GM21381 (cell line): ENCODE measurements around the gene COL1A2.

Source experiments
- ATAC-seq: cut with Tn5 transposase; IDR thresholded peaks from one replicate; pipeline ENCODE4 v1.9.1; 2021; ENCODE audit warnings: mild to moderate bottlenecking, moderate library complexity; ENCODE audit not compliant: unreplicated experiment

COL1A2 gene

GRCh38 chr7:94394437-94395140, at the start of gene COL1A2:
Gene COL1A2 (plus strand): TSS chr7:94394895. CDS start chr7:94395032, 137 bp downstream.
- no peak for ATAC-seq

GRCh38 chr7:94345907-94346306, 48.8 kb upstream of the COL1A2 start:
- no peak for ATAC-seq

- ATAC-seq: no peak
Observed at GRCh38 chr7:94348142-94348541, 46.6 kb upstream of the COL1A2 start.

- ATAC-seq: no peak
Observed at GRCh38 chr7:94350734-94351133, 44.0 kb upstream of the COL1A2 start.

GRCh38 chr7:94351703-94352102, 43.0 kb upstream of the COL1A2 start:
- ATAC-seq: no peak

- no peak for ATAC-seq
Observed at GRCh38 chr7:94352887-94353286, 41.8 kb upstream of the COL1A2 start.

- ATAC-seq: no peak
Observed at GRCh38 chr7:94354953-94355352, 39.7 kb upstream of the COL1A2 start.

- ATAC-seq: no peak
Observed at GRCh38 chr7:94355454-94355853, 39.2 kb upstream of the COL1A2 start.

- no peak for ATAC-seq
Observed at GRCh38 chr7:94357076-94357475, 37.6 kb upstream of the COL1A2 start.

- no peak for ATAC-seq
Observed at GRCh38 chr7:94360926-94361325, 33.8 kb upstream of the COL1A2 start.

- ATAC-seq: no peak
Observed at GRCh38 chr7:94362276-94362675, 32.4 kb upstream of the COL1A2 start.

- ATAC-seq: no peak
Observed at GRCh38 chr7:94364816-94365215, 29.9 kb upstream of the COL1A2 start.

GRCh38 chr7:94366163-94366562, 28.5 kb upstream of the COL1A2 start:
- ATAC-seq: no peak

- ATAC-seq: no peak
Observed at GRCh38 chr7:94366832-94367231, 27.9 kb upstream of the COL1A2 start.

- no peak for ATAC-seq
Observed at GRCh38 chr7:94367949-94368348, 26.7 kb upstream of the COL1A2 start.

- no peak for ATAC-seq
Observed at GRCh38 chr7:94368371-94368791, 26.3 kb upstream of the COL1A2 start.

- ATAC-seq: no peak
Observed at GRCh38 chr7:94374231-94374630, 20.5 kb upstream of the COL1A2 start.

GRCh38 chr7:94374721-94375566, 19.8 kb upstream of the COL1A2 start:
- ATAC-seq: no peak

- no peak for ATAC-seq
Observed at GRCh38 chr7:94375691-94376090, 19.0 kb upstream of the COL1A2 start.

GRCh38 chr7:94376281-94376680, 18.4 kb upstream of the COL1A2 start:
- ATAC-seq: no peak

GRCh38 chr7:94378356-94378755, 16.3 kb upstream of the COL1A2 start:
- no peak for ATAC-seq

GRCh38 chr7:94380264-94380663, 14.4 kb upstream of the COL1A2 start:
- ATAC-seq: no peak
